T-helper 2 cell treated with Interferon-gamma antibody and Interleukin-4, amounts not matched to agents 100 ng/mL and 5 ng/mL, for 36 hours (primary cell): ENCODE measurements around the gene CAPN14. TPM values are rescaled to one million over a fixed set of nuclear protein-coding genes. Genes with fewer than 3 reads are reported as not detected.

Experiments
- intact Hi-C: fragments of 100-400 bp; cut with micrococcal nuclease; formaldehyde crosslinking; loops from one replicate; pipeline ENCODE4 v1.15.1; 2023
- total RNA-seq: library from RNA; stranded (reverse); gene quantifications from 2 replicates; pipeline ENCODE4 v1.2.3, GENCODE V29; 2022

The CAPN14 gene
- total RNA-seq, 1 donor from 2014 or later: 0.20 TPM

GRCh38 chr2:31241625-31242270 lies 24.4 kb upstream of the CAPN14 start:
- intact Hi-C loops: no loop called here

- intact Hi-C loops: no loop called here
These were observed 23.4 kb upstream of the CAPN14 start for GRCh38 chr2:31240381-31241365.

GRCh38 chr2:31239593-31240177 lies 22.4 kb upstream of the CAPN14 start:
- intact Hi-C loops: no loop called here

- intact Hi-C loops: no loop called here
These were observed 21.7 kb upstream of the CAPN14 start for GRCh38 chr2:31238906-31239592.

GRCh38 chr2:31238126-31238905 lies 21.0 kb upstream of the CAPN14 start:
- intact Hi-C loops: no loop called here

GRCh38 chr2:31237348-31238017 lies 20.2 kb upstream of the CAPN14 start:
- intact Hi-C loops: no loop called here

- intact Hi-C loops: no loop called here
These were observed 19.3 kb upstream of the CAPN14 start for GRCh38 chr2:31236433-31237205.

GRCh38 chr2:31235504-31235902 lies 18.2 kb upstream of the CAPN14 start:
- intact Hi-C loops: no loop called here

GRCh38 chr2:31234683-31235503 lies 17.6 kb upstream of the CAPN14 start:
- intact Hi-C loops: loop anchor here (5.0 kb wide), 1 partner anchor 87 kb away; no protein-coding TSS in a partner anchor

GRCh38 chr2:31233741-31234682 lies 16.7 kb upstream of the CAPN14 start, which contains the start of gene EHD3:
Gene EHD3, plus strand, starts transcription at chr2:31234152. Its CDS starts 470 bp downstream, at chr2:31234622.
- intact Hi-C loops: loop anchor here (5.0 kb wide), 1 partner anchor 88 kb away; no protein-coding TSS in a partner anchor

- intact Hi-C loops: loop anchor here (5.0 kb wide), 1 partner anchor 89 kb away; no protein-coding TSS in a partner anchor
These were observed 15.9 kb upstream of the CAPN14 start for GRCh38 chr2:31233231-31233630.

- intact Hi-C loops: loop anchor here (5.0 kb wide), 1 partner anchor 90 kb away; no protein-coding TSS in a partner anchor
These were observed 15.3 kb upstream of the CAPN14 start for GRCh38 chr2:31232586-31232985.

- intact Hi-C loops: loop anchor here (5.0 kb wide), 1 partner anchor 91 kb away; no protein-coding TSS in a partner anchor
These were observed 14.4 kb upstream of the CAPN14 start for GRCh38 chr2:31231571-31232302.

- intact Hi-C loops: loop anchor here (5.0 kb wide), 1 partner anchor 92 kb away; no protein-coding TSS in a partner anchor
These were observed 13.4 kb upstream of the CAPN14 start for GRCh38 chr2:31230751-31231150.

- intact Hi-C loops: no loop called here
These were observed 11.4 kb upstream of the CAPN14 start for GRCh38 chr2:31228717-31229116.

- intact Hi-C loops: no loop called here
These were observed 10.4 kb upstream of the CAPN14 start for GRCh38 chr2:31227711-31228125.
